Measurements from ENCODE around the gene SEMA5A.

DNA sequence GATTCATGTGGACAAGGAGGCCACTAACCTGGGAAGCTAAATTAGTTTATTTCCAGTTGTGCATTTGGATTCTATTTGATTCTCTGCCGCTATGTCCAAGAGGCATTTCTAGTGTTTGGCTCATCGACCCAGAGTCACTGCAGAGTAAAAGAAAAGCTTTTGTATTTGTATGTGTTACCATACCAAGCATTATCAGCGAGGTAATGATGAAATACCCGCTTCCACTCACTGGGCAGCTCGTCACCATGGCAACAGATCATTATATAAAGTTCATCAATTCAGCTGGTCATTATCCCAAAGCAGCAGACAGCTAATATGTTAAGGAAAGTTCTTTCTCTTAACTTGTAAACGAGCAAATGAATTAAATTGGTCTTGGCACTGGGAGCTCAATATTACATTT, 380.3 kb downstream of the SEMA5A start:
- TF ChIP-seq, protein P1, sequence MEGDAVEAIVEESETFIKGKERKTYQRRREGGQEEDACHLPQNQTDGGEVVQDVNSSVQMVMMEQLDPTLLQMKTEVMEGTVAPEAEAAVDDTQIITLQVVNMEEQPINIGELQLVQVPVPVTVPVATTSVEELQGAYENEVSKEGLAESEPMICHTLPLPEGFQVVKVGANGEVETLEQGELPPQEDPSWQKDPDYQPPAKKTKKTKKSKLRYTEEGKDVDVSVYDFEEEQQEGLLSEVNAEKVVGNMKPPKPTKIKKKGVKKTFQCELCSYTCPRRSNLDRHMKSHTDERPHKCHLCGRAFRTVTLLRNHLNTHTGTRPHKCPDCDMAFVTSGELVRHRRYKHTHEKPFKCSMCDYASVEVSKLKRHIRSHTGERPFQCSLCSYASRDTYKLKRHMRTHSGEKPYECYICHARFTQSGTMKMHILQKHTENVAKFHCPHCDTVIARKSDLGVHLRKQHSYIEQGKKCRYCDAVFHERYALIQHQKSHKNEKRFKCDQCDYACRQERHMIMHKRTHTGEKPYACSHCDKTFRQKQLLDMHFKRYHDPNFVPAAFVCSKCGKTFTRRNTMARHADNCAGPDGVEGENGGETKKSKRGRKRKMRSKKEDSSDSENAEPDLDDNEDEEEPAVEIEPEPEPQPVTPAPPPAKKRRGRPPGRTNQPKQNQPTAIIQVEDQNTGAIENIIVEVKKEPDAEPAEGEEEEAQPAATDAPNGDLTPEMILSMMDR (IDR thresholded peaks at IDR 0.05) = no peak
- no peak for TF ChIP-seq POLR2A (IDR thresholded peaks at IDR 0.05)
